GM12892 (cell line): Measurements from ENCODE around the gene MYBPC1.

Experiments used
- DNase-seq: peaks from one replicate; pipeline ENCODE4 v3.0.0; 2011; ENCODE audit not compliant: insufficient read length
- FAIRE-seq: peaks from 2 replicates; lab custom pipeline; 2011; peaks lifted over from hg19 to GRCh38; lab: Jason Lieb, UNC
- POLR2A ChIP-seq: IDR thresholded peaks from 2 replicates; pipeline ENCODE4 v1.6.1; 2011; ENCODE audit warnings: low read depth, low read length, control low read depth
- POLR2AphosphoS5 ChIP-seq: IDR thresholded peaks from 2 replicates; pipeline ENCODE4 v1.6.1; 2011; ENCODE audit warnings: low read depth, low read length, control low read depth
- TAF1 ChIP-seq: IDR thresholded peaks from 2 replicates; pipeline ENCODE4 v1.6.1; 2011; ENCODE audit warnings: low read depth, mild to moderate bottlenecking, control low read depth, low read length, borderline replicate concordance

Gene MYBPC1

DNA sequence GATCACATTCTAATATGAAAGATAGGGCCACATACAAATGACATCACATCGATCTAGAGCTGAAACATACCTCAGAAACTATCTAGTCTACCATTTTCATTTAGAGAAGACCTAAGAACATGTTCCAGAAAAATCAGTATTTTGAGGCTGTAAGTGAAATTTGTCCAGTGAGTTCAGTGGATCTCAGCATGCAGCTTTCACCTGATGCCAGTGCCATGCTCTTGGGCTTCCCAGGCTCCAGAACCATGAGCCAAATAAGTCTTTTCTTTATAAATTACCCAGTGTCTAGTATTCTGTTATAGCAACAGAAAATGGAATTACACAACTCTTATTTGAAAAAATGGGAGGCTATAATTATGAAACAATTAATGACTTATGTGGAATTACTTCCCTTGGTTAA lies 111.6 kb downstream of the MYBPC1 start:
- FAIRE-seq (no peak), DNase-seq (no peak)
- TF ChIP-seq POLR2A = no peak
- TF ChIP-seq POLR2AphosphoS5 = no peak
- no peak for TF ChIP-seq TAF1

DNA sequence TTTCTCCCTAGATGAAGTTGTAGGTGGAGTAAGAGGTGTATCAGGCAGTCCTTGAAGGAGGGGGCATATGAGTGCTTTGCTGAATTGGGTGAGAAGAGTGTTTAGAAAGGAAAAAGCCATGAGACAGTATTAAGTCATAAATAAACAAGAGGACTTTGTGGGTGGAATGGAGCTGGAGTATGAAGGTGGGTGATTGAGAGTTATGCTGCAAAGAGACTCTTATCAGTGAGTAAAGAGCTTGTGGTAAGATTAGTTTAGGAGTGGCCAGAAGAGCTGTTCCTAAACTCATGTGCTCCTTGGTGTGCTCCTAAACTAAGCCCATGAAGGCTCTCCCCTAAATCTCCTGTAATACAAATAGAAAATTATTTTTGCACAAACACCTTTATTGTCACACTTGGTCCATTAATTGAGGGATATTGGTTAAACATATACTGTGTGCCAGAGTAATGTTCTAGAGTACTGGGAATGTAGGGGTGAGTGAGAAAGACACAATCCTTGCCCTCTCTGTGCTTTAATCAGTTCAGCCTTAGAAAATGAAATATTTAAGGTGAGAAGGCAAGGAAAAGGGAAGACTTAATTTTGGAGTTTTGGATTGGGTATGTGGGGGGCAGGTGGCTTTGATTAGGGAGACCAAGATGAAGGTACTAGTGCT lies 112.5 kb downstream of the MYBPC1 start:
- FAIRE-seq = no peak
- no peak for DNase-seq
- no peak for TF ChIP-seq POLR2A
- no peak for TF ChIP-seq TAF1
- TF ChIP-seq POLR2AphosphoS5 = no peak

DNA sequence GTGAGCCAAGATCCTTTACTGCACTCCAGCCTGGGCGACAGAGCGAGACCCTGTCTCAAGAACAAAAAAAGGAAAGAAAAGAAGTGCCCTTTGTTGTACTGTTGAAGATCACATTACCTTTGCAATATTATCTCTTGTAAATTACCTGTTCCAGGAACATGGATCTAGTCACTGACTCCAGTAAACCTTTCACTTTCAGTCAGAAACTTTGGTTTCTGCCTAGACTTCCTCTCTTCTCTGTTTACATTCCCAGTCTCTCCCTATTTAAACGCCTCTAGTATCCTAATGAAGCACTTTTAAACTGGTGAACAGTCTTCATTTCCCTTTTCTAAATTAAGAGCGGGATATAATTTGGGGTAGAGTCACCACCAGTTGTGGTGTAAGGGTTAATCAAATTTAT lies 115.5 kb downstream of the MYBPC1 start:
- FAIRE-seq (no peak), DNase-seq (no peak)
- TF ChIP-seq POLR2AphosphoS5 = no peak
- TF ChIP-seq POLR2A = no peak
- TF ChIP-seq TAF1 = no peak

DNA sequence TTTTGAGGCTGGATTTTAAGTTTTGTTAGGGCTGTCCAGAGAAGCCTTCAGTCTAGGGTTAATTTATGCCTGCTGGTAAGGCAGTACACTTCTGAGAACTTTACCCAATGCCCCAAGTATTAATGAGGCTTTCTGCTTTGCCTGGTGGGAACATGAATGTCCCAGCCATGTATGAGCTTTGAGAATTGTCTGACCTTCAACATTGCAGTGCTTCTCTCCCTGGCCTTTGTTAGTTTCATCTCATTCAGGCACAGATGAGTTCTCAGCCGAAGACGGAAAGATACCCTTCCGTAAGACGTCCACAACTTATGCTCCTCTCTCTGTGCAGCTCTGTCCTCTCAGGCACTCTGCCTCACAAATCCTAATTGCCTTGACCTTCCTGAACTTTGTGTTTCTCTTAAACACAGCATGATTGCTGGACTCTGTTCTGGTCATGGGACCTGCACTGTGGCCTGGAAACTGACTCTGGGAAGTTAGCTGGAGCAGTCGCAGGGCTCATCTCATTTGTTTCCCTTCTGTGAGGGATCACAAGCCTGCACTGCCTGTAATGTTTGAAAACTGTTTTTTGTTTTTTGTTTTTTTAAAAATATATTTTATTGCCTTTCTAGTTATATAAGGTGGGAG lies 118.4 kb downstream of the MYBPC1 start:
- TF ChIP-seq TAF1 (no peak), POLR2A (no peak), POLR2AphosphoS5 (no peak)
- FAIRE-seq (no peak), DNase-seq (no peak)

DNA sequence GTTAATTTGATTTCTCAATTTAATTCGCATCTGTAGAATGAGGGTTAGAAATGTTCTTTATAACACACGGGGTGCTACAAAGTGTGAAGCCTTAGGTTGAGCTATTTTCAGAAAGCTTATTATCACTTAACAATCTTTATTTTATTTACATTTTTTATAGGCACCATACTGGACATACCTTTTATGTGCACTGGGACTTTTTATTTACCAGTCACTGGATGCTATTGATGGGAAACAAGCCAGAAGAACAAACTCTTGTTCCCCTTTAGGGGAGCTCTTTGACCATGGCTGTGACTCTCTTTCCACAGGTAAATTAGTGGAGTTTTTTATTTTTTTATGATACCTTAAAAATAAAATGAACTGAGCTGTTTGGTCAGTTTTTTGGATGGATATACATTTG lies 119.2 kb downstream of the MYBPC1 start:
- TF ChIP-seq POLR2AphosphoS5 = no peak
- no peak for FAIRE-seq

DNA sequence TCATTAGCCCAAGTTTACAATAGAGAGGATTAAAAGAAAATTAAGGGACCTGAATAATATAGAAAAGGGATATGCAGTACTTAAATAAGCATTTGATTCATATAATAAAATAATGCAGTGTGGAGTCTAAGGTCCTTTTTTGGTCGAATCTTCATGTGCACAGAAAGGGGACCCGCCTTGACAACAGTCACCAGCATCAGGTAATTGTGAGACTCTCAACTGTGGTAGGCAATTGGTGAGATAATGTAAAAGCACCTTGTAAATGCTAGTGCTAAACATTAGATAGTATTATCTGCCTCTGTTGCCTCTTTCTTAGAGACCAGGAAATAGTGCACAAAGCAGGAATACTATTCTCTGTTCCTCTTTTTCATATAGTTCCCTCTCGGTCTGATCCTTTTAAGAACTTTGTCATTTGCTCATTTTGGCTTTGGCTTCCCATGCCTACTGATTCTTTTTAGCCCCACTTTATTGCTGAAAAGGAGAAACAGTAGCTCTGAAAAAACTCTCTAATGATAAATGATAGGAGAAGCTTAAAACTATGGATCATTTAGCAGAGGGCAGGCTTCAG lies 120.2 kb downstream of the MYBPC1 start:
- DNase-seq (no peak), FAIRE-seq (no peak)
- no peak for TF ChIP-seq POLR2A
- TF ChIP-seq POLR2AphosphoS5 = no peak
- TF ChIP-seq TAF1 = no peak

More for the DNA sequence above, 119.2 kb downstream of the MYBPC1 start:
- no peak for DNase-seq

DNA sequence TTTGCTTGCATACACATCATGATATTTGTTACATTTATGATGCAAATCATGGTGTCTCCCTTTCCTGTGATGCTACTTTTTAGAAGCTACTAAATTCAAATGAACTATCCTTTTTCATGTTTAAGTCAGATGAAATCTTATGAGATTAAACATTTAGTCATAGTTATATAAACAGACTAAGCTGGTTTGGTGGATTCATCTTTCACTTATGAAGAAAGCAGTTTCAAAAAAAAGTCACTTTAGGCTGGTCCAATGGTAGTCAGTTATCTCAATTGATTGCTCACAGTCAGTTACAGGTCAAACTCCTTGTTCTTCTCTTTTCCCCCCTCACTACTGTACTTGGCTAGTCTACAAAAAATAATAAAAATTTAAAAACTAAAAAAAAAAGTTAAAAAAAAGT lies 124.8 kb downstream of the MYBPC1 start:
- no peak for FAIRE-seq
- DNase-seq = no peak
- no peak for TF ChIP-seq POLR2A
- TF ChIP-seq TAF1 = no peak
- TF ChIP-seq POLR2AphosphoS5 = no peak

DNA sequence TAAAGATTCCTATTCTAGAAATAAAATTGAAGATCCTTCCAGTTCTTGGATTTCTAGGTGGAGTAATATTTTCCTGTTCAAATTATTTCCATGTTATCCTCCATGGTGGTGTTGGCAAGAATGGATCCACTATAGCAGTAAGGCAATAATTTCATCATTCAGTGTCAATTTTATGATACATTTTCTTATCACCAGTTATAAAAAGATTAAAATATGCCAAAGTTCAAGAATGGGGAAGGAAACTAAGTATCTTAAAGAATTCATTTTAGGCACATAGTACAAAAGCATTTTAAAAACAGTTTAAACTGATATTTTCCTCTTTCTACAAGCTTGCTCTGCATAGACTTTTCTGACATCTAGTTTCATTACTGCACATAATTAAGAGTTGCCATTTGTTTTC lies 125.3 kb downstream of the MYBPC1 start:
- DNase-seq (no peak), FAIRE-seq (no peak)
- TF ChIP-seq POLR2A (no peak), TAF1 (no peak), POLR2AphosphoS5 (no peak)

DNA sequence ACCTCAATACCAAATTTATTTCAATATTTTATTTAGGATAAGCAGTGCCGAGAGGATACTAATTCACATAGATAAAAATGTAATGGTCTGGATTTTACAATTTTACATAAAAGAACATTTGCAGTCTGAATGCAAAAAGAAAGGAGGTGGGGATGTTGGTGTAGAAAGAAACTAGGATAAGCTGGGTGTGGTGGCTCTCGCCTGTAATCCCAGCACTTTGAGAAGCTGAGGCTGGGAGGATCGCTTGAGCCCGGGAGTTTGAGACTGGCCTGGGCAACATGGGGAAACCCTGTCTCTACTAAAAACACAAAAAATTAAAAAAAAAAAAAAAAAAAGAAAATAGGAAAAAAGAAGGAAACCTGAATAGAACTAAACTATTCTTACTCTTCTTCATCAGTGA lies 127.6 kb downstream of the MYBPC1 start:
- no peak for FAIRE-seq
- TF ChIP-seq TAF1 (no peak), POLR2AphosphoS5 (no peak), POLR2A (no peak)

DNA sequence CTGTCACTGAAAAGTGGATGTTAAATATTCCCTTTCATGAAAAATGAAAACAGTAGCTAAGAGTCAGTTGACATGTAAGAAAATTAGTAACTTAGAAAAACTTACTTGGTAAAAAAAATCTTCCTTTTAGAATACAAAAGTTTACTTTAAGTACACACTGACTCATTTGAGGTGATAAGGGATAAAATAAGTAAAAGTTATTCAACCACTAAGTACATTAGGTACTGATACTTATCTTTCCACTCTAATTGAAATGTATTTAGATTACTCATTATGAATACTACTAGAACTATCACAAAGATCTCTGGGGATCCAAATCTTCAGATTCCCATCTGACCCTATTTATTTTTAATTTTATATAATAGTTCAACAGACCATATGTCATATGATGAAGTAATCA lies 132.3 kb downstream of the MYBPC1 start:
- FAIRE-seq = no peak
- DNase-seq = no peak
- no peak for TF ChIP-seq POLR2A
- TF ChIP-seq POLR2AphosphoS5 = no peak
- TF ChIP-seq TAF1 = no peak

More for the DNA sequence above, 127.6 kb downstream of the MYBPC1 start:
- DNase-seq = no peak

DNA sequence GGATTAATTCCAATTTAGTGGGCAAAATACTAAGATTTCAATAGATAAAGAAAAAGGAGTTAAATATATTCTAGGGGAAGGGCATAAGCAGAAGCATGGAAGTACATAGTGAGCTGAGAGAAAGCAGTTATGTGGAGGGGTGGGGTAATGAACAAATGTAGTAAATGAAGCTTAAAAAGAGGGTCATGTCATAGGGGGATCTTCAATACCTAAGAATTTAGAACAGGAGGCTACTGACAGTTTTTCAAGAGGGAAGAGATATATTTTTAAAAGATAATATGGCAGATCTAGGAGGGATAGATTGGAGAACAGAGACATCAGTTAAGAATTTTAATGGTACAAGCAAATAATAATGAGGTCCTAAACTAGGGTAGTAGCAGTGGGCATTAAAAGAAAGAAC lies 135.1 kb downstream of the MYBPC1 start:
- DNase-seq (no peak), FAIRE-seq (no peak)
- TF ChIP-seq TAF1 (no peak), POLR2AphosphoS5 (no peak), POLR2A (no peak)

DNA sequence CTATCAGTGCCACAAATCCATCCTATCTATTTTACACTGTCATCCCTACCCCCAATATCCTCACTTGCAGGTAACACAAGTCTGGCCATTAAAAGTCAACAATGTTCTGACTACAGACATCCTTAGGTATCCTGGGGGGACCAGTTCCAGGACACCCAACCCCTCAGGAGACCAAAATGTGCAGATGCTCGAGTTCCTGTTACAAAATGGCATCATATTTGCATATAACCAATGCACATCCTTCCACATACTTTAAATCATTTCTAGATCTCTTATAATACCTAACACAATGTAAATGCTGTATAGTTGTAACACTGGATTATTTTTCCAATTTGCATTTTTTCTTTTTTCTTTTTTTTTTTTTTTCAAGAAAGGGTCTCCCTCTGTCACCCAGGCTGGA lies 137.5 kb downstream of the MYBPC1 start:
- no peak for DNase-seq
- peak; percentile 21 for FAIRE-seq
- TF ChIP-seq TAF1 (no peak), POLR2A (no peak)
